Cardiac atrium fibroblast (primary cell): ENCODE results near the gene PNPLA6. TPM values are rescaled to one million over a fixed set of nuclear protein-coding genes. Genes with fewer than 3 reads are reported as not detected.

ENCODE experiments used
- total RNA-seq: library from RNA; depleted of rRNA; stranded (reverse); fragments of >200 nt; gene quantifications from 2 replicates; pipeline ENCODE4 v1.2.3, GENCODE V29; 2015

The PNPLA6 gene
- 63.4 and 71.9 TPM in 2 replicates for total RNA-seq

GRCh38 chr19:7535047-7535997 is at the start of gene PNPLA6:
Gene PNPLA6, plus strand, starts transcription at chr19:7535717. Its CDS starts 72 bp downstream, at chr19:7535789.

GRCh38 chr19:7488736-7489353 is 46.7 kb upstream of the PNPLA6 start, which contains the start of gene PEX11G:
Gene PEX11G, minus strand, starts transcription at chr19:7489035. Its CDS starts 25 bp downstream, at chr19:7489010.

DNA sequence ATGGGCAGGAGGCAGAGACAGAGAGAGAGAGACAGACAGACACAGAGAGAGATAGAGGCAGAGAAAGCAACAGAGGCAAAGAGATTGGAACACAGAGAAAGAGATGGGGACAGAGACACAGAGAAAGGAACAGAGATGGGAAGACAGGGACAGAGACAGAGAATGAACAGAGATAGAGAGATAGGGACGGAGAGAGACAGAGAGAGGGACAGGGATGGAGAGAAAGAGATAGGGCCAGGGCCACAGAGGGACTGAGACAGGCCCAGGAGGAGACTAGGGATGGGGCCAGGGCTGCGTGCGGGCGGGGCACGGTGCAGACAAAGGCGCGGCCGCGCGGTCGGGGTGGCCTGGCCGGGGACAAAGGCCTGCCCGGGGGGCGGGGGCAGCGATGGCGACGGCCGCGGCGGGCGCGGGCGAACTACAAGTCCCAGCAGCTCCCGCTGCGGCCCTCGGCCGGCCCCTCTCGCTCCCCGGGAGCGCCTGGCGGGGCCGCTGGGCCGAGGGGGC is 19.8 kb upstream of the PNPLA6 start, which contains the start of gene ZNF358:
ZNF358 (plus strand) TSS at position 459 of the 507 bp plus-strand sequence. CDS start 3,140 bp downstream, outside the sequence.

DNA sequence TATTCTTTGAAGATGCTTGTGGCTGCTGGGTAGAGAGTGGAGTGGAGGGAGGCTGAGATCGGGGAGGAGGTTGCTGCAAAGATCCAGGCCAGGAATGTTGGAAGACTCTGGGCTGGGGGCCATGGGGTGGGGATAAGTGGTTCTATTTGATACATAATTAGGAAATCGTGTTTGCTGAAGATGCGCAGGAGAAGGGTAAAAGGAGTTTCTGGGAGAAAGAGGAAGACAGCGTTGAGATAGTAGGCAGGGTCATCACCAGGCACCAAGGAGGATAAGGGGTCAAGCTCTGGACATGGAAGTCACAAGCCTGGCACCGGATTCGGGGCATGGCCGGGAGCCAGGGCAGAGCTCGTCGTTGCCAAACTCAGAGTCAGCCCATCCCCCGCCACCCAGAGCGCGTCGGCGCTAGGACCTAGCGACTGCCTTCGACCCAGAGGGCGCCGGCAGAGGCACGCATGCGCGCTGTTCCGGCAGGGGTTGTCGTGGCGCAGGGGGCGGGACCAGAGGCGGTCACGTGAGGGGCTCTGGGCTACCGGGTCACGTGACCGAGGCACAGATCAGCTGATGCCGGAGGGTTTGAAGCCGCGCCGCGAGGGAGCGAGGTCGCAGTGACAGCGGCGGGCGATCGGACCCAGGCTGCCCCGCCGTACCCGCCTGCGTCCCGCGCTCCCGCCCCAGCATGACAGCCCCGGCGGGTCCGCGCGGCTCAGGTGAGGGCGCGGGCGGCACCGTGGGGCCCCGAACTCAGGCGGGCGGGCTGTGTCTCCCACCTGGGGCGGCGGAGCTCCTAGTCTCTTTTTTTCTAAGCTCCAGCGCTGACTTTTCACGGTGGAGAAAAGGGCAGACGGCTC is 13.2 kb upstream of the PNPLA6 start, which contains the start of gene MCOLN1:
MCOLN1 (plus strand) TSS at position 553 of the 851 bp plus-strand sequence; CDS start at position 680, 127 bp downstream.

DNA sequence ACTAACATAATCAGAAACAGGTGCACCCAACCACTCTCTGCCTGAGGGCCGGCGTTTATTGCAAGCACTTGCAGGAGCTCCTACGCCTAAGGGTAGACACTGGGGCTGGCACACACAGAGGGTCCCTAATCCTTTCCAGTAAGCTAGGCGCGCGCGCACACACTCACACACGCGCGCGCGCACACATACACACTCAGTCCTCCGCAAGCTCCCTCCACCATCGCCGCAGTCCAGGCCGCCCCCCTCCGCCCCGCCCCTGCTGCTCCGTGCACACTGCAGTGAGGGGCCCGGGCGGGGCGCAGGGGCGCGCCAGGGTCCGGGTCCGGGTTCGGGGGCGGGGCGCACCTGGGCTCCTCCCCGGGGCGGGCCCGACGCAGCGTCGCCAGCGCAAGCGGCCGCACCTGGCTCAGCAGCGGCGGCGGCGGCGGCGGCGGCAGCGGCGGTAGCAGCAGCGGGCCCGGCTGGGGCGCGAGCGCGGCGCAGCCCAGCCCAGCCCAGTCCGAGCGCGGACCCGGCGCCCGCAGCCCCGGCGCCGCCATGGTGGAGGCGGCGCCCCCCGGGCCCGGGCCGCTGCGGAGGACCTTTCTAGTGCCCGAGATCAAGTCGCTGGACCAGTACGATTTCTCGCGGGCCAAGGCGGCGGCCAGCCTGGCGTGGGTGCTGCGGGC is 60.1 kb downstream of the PNPLA6 start, which contains the start of gene CAMSAP3:
CAMSAP3 (plus strand) TSS at position 398 of the 668 bp plus-strand sequence; CDS start at position 538, 140 bp downstream.

Other genes with a start within 250 kb of the PNPLA6 start
- gene INSR, start 241.3 kb upstream of the PNPLA6 start, total RNA-seq, result 14.1 and 18.5 TPM in 2 replicates
- 17.1 and 20.6 TPM in 2 replicates for gene ARHGEF18, start 186.8 kb upstream of the PNPLA6 start, total RNA-seq
- 3.7 and 5.8 TPM in 2 replicates for gene PEX11G, start 46.7 kb upstream of the PNPLA6 start, total RNA-seq
- gene ZNF358, start 19.6 kb upstream of the PNPLA6 start, total RNA-seq, result 43.9 and 50.9 TPM in 2 replicates
- gene MCOLN1, start 13.1 kb upstream of the PNPLA6 start, total RNA-seq, result 8.3 and 14.9 TPM in 2 replicates
- gene CAMSAP3, start 60.1 kb downstream of the PNPLA6 start, total RNA-seq, result under 0.01 TPM in 1 of 2 replicates, not detected in the other
- gene XAB2, start 93.8 kb downstream of the PNPLA6 start, total RNA-seq, result 24.3 and 33.9 TPM in 2 replicates
- gene PET100, start 94.1 kb downstream of the PNPLA6 start, total RNA-seq, result 5.6 and 19.8 TPM in 2 replicates
- not detected in 2 replicates for gene PCP2, start 98.0 kb downstream of the PNPLA6 start, total RNA-seq
- gene STXBP2, start 101.4 kb downstream of the PNPLA6 start, total RNA-seq, result 27.7 and 33.0 TPM in 2 replicates
- gene RETN, start 133.3 kb downstream of the PNPLA6 start, total RNA-seq, result not detected in 2 replicates
- gene MCEMP1, start 141.4 kb downstream of the PNPLA6 start, total RNA-seq, result not detected in 2 replicates
- gene TRAPPC5, start 145.1 kb downstream of the PNPLA6 start, total RNA-seq, result 68.4 and 130 TPM in 2 replicates
- gene FCER2, start 166.4 kb downstream of the PNPLA6 start, total RNA-seq, result not detected in 2 replicates
- not detected in 2 replicates for gene CLEC4G, start 196.4 kb downstream of the PNPLA6 start, total RNA-seq
- gene CD209, start 211.8 kb downstream of the PNPLA6 start, total RNA-seq, result not detected in 2 replicates
- not detected in 2 replicates for gene CLEC4M, start 227.5 kb downstream of the PNPLA6 start, total RNA-seq